SK-N-SH treated with all-trans-retinoic acid at 6 μM for 48 hours (cell line): Measurements from ENCODE around the gene NUDT13.

Source experiments
- ATAC-seq: fragments of 200-7000 bp; cut with Tn5 transposase; 3 replicates; pipeline ENCODE4 v1.9.1; 2020; ENCODE audit warnings: mild to moderate bottlenecking, moderate library complexity
- ARNTL ChIP-seq: fragments of 450-650 bp; formaldehyde crosslinking; IDR thresholded peaks from 2 replicates; pipeline ENCODE4 v1.5.0; 2020; ENCODE audit warnings: low read depth, mild to moderate bottlenecking, moderate library complexity, borderline replicate concordance
- BACH2 ChIP-seq: fragments of 250-450 bp; sonication (Bioruptor Pico); IDR thresholded peaks from 2 replicates; pipeline ENCODE4 v1.9.0; 2021; ENCODE audit warnings: mild to moderate bottlenecking, borderline replicate concordance
- CSDC2 ChIP-seq: fragments of 250-450 bp; sonication (Bioruptor Pico); IDR thresholded peaks from 2 replicates; pipeline ENCODE4 v1.5.0; 2020; ENCODE audit warnings: mild to moderate bottlenecking, moderate library complexity
- ESRRG ChIP-seq: fragments of 250-450 bp; sonication (Bioruptor Pico); IDR thresholded peaks from 2 replicates; pipeline ENCODE4 v1.6.1; 2021; ENCODE audit warnings: mild to moderate bottlenecking
- GLIS3 ChIP-seq: fragments of 250-450 bp; sonication (Bioruptor Pico); IDR thresholded peaks from 2 replicates; pipeline ENCODE4 v1.5.0; 2020; ENCODE audit warnings: mild to moderate bottlenecking, moderate library complexity
- ISL1 ChIP-seq: fragments of 250-450 bp; sonication (Bioruptor Pico); IDR thresholded peaks from 2 replicates; pipeline ENCODE4 v2.1.2; 2022; ENCODE audit warnings: mild to moderate bottlenecking, moderate library complexity
- OSR1 ChIP-seq: fragments of 250-450 bp; sonication (Bioruptor Pico); IDR thresholded peaks from 2 replicates; pipeline ENCODE4 v1.8.0; 2022; ENCODE audit warnings: moderate library complexity, mild to moderate bottlenecking, inconsistent platforms
- PPARA ChIP-seq: fragments of 250-450 bp; sonication (Bioruptor Pico); IDR thresholded peaks from 2 replicates; pipeline ENCODE4 v1.5.0; 2020; ENCODE audit warnings: mild to moderate bottlenecking, borderline replicate concordance
- RARB ChIP-seq: fragments of 250-450 bp; sonication (Bioruptor Pico); IDR thresholded peaks from 2 replicates; pipeline ENCODE4 v1.8.0; 2021; ENCODE audit warnings: mild to moderate bottlenecking, moderate library complexity
- SNAI2 ChIP-seq: fragments of 250-450 bp; sonication (Bioruptor Pico); IDR thresholded peaks from 2 replicates; pipeline ENCODE4 v1.5.0; 2020; ENCODE audit warnings: mild to moderate bottlenecking, moderate library complexity
- TCF4 ChIP-seq: fragments of 250-450 bp; sonication (Bioruptor Pico); IDR thresholded peaks from 2 replicates; pipeline ENCODE4 v1.8.0; 2021; ENCODE audit warnings: mild to moderate bottlenecking, moderate library complexity, borderline replicate concordance
- TOX ChIP-seq: fragments of 250-450 bp; sonication (Bioruptor Pico); IDR thresholded peaks from 2 replicates; pipeline ENCODE4 v1.8.0; 2021; ENCODE audit warnings: mild to moderate bottlenecking, moderate library complexity, borderline replicate concordance
- ZC3H10 ChIP-seq: fragments of 250-450 bp; sonication (Bioruptor Pico); IDR thresholded peaks from 2 replicates; pipeline ENCODE4 v1.5.1; 2021; ENCODE audit warnings: mild to moderate bottlenecking, moderate library complexity
- ZFP3 ChIP-seq: fragments of 250-450 bp; sonication (Bioruptor Pico); IDR thresholded peaks from 2 replicates; pipeline ENCODE4 v1.5.0; 2020; ENCODE audit warnings: mild to moderate bottlenecking, moderate library complexity
- ZFP30 ChIP-seq: fragments of 450-650 bp; formaldehyde crosslinking; IDR thresholded peaks from 2 replicates; pipeline ENCODE4 v1.5.0; 2022; ENCODE audit warnings: mild to moderate bottlenecking, moderate library complexity
- ZNF565 ChIP-seq: fragments of 450-650 bp; formaldehyde crosslinking; conservative IDR thresholded peaks from 2 replicates; pipeline ENCODE4 v1.5.0; 2020; ENCODE audit warnings: low read depth, mild to moderate bottlenecking, moderate library complexity
- ZNF70 ChIP-seq: fragments of 450-650 bp; formaldehyde crosslinking; IDR thresholded peaks from 2 replicates; pipeline ENCODE4 v1.5.0; 2020; ENCODE audit warnings: mild to moderate bottlenecking, moderate library complexity
- ZNF8 ChIP-seq: fragments of 450-650 bp; formaldehyde crosslinking; IDR thresholded peaks from 2 replicates; pipeline ENCODE4 v1.5.0; 2020; ENCODE audit warnings: mild to moderate bottlenecking, moderate library complexity
- TF ChIP-seq, protein P1 (sequence below): fragments of 250-450 bp; sonication (Bioruptor Pico); IDR thresholded peaks from 2 replicates; pipeline ENCODE4 v1.8.0; 2020; ENCODE audit warnings: mild to moderate bottlenecking, moderate library complexity, borderline replicate concordance
- TF ChIP-seq, protein P2 (sequence below): fragments of 250-450 bp; sonication (Bioruptor Pico); IDR thresholded peaks from 2 replicates; pipeline ENCODE4 v1.5.0; 2020; ENCODE audit warnings: mild to moderate bottlenecking, moderate library complexity
- TF ChIP-seq, protein P3 (sequence below): fragments of 250-450 bp; sonication (Bioruptor Pico); IDR thresholded peaks from 2 replicates; pipeline ENCODE4 v1.8.0; 2021; ENCODE audit warnings: low read depth, mild to moderate bottlenecking, moderate library complexity, borderline replicate concordance
- TF ChIP-seq, protein P4 (sequence below): fragments of 250-450 bp; sonication (Bioruptor Pico); IDR thresholded peaks from 2 replicates; pipeline ENCODE4 v1.5.1; 2020; ENCODE audit warnings: low read depth, mild to moderate bottlenecking, moderate library complexity
- TF ChIP-seq, protein P5 (sequence below): fragments of 250-450 bp; sonication (Bioruptor Pico); IDR thresholded peaks from 2 replicates; pipeline ENCODE4 v1.5.1; 2021; ENCODE audit warnings: mild to moderate bottlenecking, moderate library complexity

Gene NUDT13

DNA sequence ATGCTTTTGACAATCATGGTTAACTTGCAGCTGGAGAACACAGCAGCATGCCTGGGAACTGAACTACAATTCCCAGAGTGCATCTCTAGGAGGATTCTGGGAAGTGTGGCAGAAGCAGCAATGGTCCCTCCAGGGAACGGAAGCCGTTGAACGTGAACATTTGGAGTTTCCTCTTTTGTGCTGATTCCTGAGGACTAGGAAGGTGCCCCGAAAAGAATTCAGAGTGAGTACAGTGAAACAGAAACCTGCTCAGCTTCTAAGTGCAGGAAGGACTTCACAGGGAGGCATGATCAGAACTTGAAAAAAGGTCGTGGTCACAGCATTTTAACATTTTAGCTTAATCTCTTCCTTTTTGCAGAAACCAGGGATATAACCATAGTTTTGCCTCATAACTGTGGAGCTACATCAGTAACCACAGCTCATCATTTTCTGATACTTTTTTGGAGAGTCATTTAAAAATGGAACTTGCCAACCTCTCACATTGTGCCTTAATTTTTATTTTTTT, at the start of gene NUDT13:
Gene NUDT13, plus strand, starts transcription at position 111 of the 505 bp plus-strand sequence. CDS start 3,911 bp downstream, outside the sequence.
- peak; percentile 98 for ATAC-seq
- TF ChIP-seq ISL1 (CRISPR knock-in tag) (no peak), ZC3H10 (no peak), PPARA (CRISPR knock-in tag) (no peak), ZNF565 (no peak), TCF4 (CRISPR knock-in tag) (no peak), ZNF70 (CRISPR knock-in tag) (no peak), ESRRG (no peak), OSR1 (CRISPR knock-in tag) (no peak), ZFP30 (CRISPR knock-in tag) (no peak), RARB (CRISPR knock-in tag) (no peak), BACH2 (no peak), ZNF8 (CRISPR knock-in tag) (no peak), GLIS3 (no peak), SNAI2 (CRISPR knock-in tag) (no peak), ZFP3 (CRISPR knock-in tag) (no peak)
- TF ChIP-seq, protein P1, sequence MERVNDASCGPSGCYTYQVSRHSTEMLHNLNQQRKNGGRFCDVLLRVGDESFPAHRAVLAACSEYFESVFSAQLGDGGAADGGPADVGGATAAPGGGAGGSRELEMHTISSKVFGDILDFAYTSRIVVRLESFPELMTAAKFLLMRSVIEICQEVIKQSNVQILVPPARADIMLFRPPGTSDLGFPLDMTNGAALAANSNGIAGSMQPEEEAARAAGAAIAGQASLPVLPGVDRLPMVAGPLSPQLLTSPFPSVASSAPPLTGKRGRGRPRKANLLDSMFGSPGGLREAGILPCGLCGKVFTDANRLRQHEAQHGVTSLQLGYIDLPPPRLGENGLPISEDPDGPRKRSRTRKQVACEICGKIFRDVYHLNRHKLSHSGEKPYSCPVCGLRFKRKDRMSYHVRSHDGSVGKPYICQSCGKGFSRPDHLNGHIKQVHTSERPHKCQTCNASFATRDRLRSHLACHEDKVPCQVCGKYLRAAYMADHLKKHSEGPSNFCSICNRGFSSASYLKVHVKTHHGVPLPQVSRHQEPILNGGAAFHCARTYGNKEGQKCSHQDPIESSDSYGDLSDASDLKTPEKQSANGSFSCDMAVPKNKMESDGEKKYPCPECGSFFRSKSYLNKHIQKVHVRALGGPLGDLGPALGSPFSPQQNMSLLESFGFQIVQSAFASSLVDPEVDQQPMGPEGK (CRISPR knock-in tag), result no peak
- TF ChIP-seq, protein P2, sequence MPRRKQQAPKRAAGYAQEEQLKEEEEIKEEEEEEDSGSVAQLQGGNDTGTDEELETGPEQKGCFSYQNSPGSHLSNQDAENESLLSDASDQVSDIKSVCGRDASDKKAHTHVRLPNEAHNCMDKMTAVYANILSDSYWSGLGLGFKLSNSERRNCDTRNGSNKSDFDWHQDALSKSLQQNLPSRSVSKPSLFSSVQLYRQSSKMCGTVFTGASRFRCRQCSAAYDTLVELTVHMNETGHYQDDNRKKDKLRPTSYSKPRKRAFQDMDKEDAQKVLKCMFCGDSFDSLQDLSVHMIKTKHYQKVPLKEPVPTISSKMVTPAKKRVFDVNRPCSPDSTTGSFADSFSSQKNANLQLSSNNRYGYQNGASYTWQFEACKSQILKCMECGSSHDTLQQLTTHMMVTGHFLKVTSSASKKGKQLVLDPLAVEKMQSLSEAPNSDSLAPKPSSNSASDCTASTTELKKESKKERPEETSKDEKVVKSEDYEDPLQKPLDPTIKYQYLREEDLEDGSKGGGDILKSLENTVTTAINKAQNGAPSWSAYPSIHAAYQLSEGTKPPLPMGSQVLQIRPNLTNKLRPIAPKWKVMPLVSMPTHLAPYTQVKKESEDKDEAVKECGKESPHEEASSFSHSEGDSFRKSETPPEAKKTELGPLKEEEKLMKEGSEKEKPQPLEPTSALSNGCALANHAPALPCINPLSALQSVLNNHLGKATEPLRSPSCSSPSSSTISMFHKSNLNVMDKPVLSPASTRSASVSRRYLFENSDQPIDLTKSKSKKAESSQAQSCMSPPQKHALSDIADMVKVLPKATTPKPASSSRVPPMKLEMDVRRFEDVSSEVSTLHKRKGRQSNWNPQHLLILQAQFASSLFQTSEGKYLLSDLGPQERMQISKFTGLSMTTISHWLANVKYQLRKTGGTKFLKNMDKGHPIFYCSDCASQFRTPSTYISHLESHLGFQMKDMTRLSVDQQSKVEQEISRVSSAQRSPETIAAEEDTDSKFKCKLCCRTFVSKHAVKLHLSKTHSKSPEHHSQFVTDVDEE (CRISPR knock-in tag), result no peak; the same call in 1 of the 2 replicates
- TF ChIP-seq, protein P3, sequence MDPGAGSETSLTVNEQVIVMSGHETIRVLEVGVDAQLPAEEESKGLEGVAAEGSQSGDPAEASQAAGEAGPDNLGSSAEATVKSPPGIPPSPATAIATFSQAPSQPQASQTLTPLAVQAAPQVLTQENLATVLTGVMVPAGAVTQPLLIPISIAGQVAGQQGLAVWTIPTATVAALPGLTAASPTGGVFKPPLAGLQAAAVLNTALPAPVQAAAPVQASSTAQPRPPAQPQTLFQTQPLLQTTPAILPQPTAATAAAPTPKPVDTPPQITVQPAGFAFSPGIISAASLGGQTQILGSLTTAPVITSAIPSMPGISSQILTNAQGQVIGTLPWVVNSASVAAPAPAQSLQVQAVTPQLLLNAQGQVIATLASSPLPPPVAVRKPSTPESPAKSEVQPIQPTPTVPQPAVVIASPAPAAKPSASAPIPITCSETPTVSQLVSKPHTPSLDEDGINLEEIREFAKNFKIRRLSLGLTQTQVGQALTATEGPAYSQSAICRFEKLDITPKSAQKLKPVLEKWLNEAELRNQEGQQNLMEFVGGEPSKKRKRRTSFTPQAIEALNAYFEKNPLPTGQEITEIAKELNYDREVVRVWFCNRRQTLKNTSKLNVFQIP (CRISPR knock-in tag), result no peak
- TF ChIP-seq, all 23 proteins: peak for 0

DNA sequence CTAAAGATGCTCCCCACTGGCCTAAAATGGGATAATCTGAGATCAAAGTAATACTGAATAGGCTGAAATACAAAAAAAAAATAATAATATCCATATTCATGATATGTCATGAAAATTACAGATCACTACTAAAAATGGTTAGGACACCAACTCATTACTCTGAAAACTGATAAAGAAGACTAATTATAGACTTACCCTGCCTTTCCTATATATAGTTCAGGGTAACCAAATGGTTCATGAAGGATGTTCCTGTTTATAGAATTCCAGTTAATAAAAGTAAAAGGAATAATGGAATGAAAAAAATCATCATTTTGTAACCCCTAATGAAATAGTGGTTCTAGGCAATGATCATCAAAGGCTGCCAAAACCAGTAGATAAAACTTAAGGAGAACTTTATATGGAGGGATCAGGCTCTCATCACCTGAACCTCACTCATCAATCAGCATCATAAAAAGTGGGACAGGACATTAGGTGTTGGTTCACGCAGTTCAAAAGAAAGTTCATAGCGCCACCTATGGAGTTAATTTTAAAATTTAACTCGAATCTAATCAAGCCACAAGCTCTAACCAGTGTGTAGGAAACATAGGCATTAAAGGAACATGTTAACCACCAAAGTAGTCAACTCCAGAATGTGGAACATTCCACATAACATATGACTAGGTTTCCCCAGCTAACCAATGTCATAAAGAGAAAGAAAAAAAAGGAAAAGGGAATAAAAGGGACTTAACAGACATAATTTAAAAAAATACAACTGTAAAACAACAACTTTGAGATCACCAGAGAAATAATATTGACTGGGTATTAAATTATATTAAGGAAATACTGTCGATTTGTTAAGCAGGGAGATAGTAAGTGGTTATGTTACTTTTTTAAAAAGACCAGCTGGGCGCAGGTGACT, 49.3 kb upstream of the NUDT13 start:
- peak; percentile 76 for ATAC-seq
- TF ChIP-seq PPARA (CRISPR knock-in tag), result no peak
- TF ChIP-seq ZFP30 (CRISPR knock-in tag), result no peak
- no peak for TF ChIP-seq ARNTL (CRISPR knock-in tag)
- TF ChIP-seq ZFP3 (CRISPR knock-in tag), result no peak
- no peak for TF ChIP-seq TCF4 (CRISPR knock-in tag)
- TF ChIP-seq GLIS3, result no peak
- TF ChIP-seq ZNF565, result no peak
- no peak for TF ChIP-seq ZNF70 (CRISPR knock-in tag)
- TF ChIP-seq, protein P4, sequence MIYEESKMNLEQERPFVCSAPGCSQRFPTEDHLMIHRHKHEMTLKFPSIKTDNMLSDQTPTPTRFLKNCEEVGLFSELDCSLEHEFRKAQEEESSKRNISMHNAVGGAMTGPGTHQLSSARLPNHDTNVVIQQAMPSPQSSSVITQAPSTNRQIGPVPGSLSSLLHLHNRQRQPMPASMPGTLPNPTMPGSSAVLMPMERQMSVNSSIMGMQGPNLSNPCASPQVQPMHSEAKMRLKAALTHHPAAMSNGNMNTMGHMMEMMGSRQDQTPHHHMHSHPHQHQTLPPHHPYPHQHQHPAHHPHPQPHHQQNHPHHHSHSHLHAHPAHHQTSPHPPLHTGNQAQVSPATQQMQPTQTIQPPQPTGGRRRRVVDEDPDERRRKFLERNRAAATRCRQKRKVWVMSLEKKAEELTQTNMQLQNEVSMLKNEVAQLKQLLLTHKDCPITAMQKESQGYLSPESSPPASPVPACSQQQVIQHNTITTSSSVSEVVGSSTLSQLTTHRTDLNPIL, result no peak
- TF ChIP-seq, protein P1 (CRISPR knock-in tag), result no peak
- TF ChIP-seq, protein P2 (CRISPR knock-in tag), result no peak
- no peak for TF ChIP-seq ESRRG
- TF ChIP-seq TOX (CRISPR knock-in tag), result no peak
- TF ChIP-seq, protein P5, sequence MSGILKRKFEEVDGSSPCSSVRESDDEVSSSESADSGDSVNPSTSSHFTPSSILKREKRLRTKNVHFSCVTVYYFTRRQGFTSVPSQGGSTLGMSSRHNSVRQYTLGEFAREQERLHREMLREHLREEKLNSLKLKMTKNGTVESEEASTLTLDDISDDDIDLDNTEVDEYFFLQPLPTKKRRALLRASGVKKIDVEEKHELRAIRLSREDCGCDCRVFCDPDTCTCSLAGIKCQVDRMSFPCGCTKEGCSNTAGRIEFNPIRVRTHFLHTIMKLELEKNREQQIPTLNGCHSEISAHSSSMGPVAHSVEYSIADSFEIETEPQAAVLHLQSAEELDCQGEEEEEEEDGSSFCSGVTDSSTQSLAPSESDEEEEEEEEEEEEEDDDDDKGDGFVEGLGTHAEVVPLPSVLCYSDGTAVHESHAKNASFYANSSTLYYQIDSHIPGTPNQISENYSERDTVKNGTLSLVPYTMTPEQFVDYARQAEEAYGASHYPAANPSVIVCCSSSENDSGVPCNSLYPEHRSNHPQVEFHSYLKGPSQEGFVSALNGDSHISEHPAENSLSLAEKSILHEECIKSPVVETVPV (CRISPR knock-in tag), result no peak
- TF ChIP-seq SNAI2 (CRISPR knock-in tag), result no peak
- TF ChIP-seq CSDC2 (CRISPR knock-in tag), result no peak
- TF ChIP-seq ZNF8 (CRISPR knock-in tag), result no peak
- TF ChIP-seq BACH2, result no peak
- no peak for TF ChIP-seq ISL1 (CRISPR knock-in tag)
- no peak for TF ChIP-seq ZC3H10
